Transverse colon (tissue), 4 donors: ENCODE data around the gene DEPDC4. TPM values are rescaled to one million over a fixed set of nuclear protein-coding genes. Genes with fewer than 3 reads are reported as not detected.

ENCODE experiments used
- DNase-seq: peaks from one replicate; pipeline ENCODE4 v3.0.0-alpha.2; 2019
- H3K27ac ChIP-seq, 4 donors: fragments of 200-600 bp; sonication (generic); 2 replicates each; pipeline ENCODE4 v1.5.1; 2016 to 2018; ENCODE audit warnings: inconsistent platforms in 4 of 4
- H3K27me3 ChIP-seq: fragments of 200-600 bp; sonication (generic); 2 replicates; pipeline ENCODE4 v1.5.1; 2017; ENCODE audit warnings: inconsistent platforms
- H3K36me3 ChIP-seq, 4 donors: fragments of 200-600 bp; sonication (generic); 2 replicates each; pipeline ENCODE4 v1.5.1; 2017 to 2019; ENCODE audit warnings: inconsistent platforms in 4 of 4
- H3K4me1 ChIP-seq, 4 donors: fragments of 200-600 bp; sonication (generic); 2 replicates each; pipeline ENCODE4 v1.5.1; 2017 to 2020; ENCODE audit warnings: inconsistent platforms in 4 of 4
- H3K4me3 ChIP-seq, 4 donors: fragments of 200-600 bp; sonication (generic); 1 replicate in 1 of 4; 2 replicates in 3 of 4; pipeline versions ENCODE4 v1.5.1 to v1.6.1; 2017 to 2019; ENCODE audit warnings: inconsistent platforms in 4 of 4
- H3K9me3 ChIP-seq, 2 donors: fragments of 200-600 bp; sonication (generic); 2 replicates each; pipeline ENCODE4 v1.5.1; 2017 to 2019; ENCODE audit warnings: inconsistent platforms in 2 of 2
- CTCF ChIP-seq, 5 experiments: fragments of 200-600 bp in 3 of 5; fragments of 450-650 bp in 2 of 5; sonication (generic) in 3 of 5; IDR thresholded peaks; 1 replicate in 2 of 5; 2 replicates in 3 of 5; pipeline ENCODE4 v1.5.1; 2016 to 2017; ENCODE audit warnings: antibody characterized with exemption in 5 of 5, inconsistent platforms in 3 of 5, mild to moderate bottlenecking in 2 of 5, moderate library complexity in 1 of 5
- EP300 ChIP-seq: sonication (generic); formaldehyde crosslinking; IDR thresholded peaks from one replicate; pipeline ENCODE4 v1.6.1; 2017; ENCODE audit warnings: antibody characterized with exemption, low read depth
- POLR2A ChIP-seq: fragments of 450-650 bp; IDR thresholded peaks from one replicate; pipeline ENCODE4 v1.6.1; 2016; ENCODE audit warnings: antibody characterized with exemption, mild to moderate bottlenecking, moderate library complexity
- POLR2AphosphoS5 ChIP-seq, 3 donors: sonication (generic); formaldehyde crosslinking; IDR thresholded peaks; one replicate each; pipeline ENCODE4 v1.6.1; 2016; ENCODE audit warnings: antibody characterized with exemption in 3 of 3
- WGBS, 2 donors: methylation state at CpG; one replicate each; pipeline ENCODE4 v1.1.5; 2018; ENCODE audit warnings: low coverage in 1 of 2; 5-methylcytosine and 5-hydroxymethylcytosine counted together
- in situ Hi-C, 4 donors: fragments of 200-750 bp; cut with MboI; loops; one replicate each; pipeline versions ENCODE4 v1.15.0 to v1.15.1; 2017; ENCODE audit warnings: low sequenced_read_pairs in 3 of 4, low pct_ligation_motif_present in 1 of 4, low pct_unique_long_range_greater_than_20kb in 1 of 4
- intact Hi-C: fragments of 100-400 bp; cut with DNase I; formaldehyde crosslinking; loops from one replicate; pipeline ENCODE4 v1.15.1; 2023; ENCODE audit warnings: low total_unique reads
- total RNA-seq, 4 donors: library from RNA; depleted of rRNA; stranded (reverse); fragments of >200 nt; gene quantifications; one replicate each; pipeline ENCODE4 v1.1.0, GENCODE V29; 2016

DEPDC4 gene
- total RNA-seq, 4 donors from 2014 or later: 0.55 to 1.00 (median 0.95) TPM; not detected in 1

GRCh38 chr12:100221523-100221922 is 45.4 kb downstream of the DEPDC4 start:
- Histone ChIP-seq H3K4me3 (no peak overlapping the region), H3K27me3 (no peaks in the 10 kb centered on the region), H3K9me3 (no peaks in the 10 kb centered on the region), H3K27ac (no peak overlapping the region), H3K36me3 (peaks cover 0 to 52% (median 7%) of the 10 kb centered on the region in 4 donors), H3K4me1 (peaks cover 0 to 7% (median under 1%) of the 10 kb centered on the region in 4 donors)
- TF ChIP-seq EP300: no peak
- no peak for TF ChIP-seq POLR2AphosphoS5 (IDR thresholded peaks at IDR 0.05)
- TF ChIP-seq POLR2A: no peak
- no peak for TF ChIP-seq CTCF (IDR thresholded peaks at IDR 0.05)
- DNase-seq: no peak
- intact Hi-C loops: no loop called here
- WGBS, 2 donors: 49 to 62% methylated on average over 3 of the region's 3 CpGs
- in situ Hi-C loops: no loop called here

- no peak for DNase-seq
- Histone ChIP-seq H3K27me3 (no peaks in the 10 kb centered on the region), H3K4me1 (peaks cover 0 to 25% (median 2%) of the 10 kb centered on the region in 4 donors), H3K27ac (no peak overlapping the region), H3K4me3 (no peak overlapping the region), H3K9me3 (no peaks in the 10 kb centered on the region), H3K36me3 (peaks cover 0 to 52% (median 7%) of the 10 kb centered on the region in 4 donors)
- intact Hi-C loops (no loop called here), in situ Hi-C loops (no loop called here)
- TF ChIP-seq CTCF (IDR thresholded peaks at IDR 0.05) (no peak), EP300 (no peak), POLR2AphosphoS5 (IDR thresholded peaks at IDR 0.05) (no peak), POLR2A (no peak)
- WGBS, 2 donors: 82 to 85% methylated on average over 5 of the region's 5 CpGs
Measured at GRCh38 chr12:100219328-100220109, 47.4 kb downstream of the DEPDC4 start.

- Histone ChIP-seq H3K4me1 (peaks cover 0 to 24% (median 2%) of the 10 kb centered on the region in 4 donors), H3K4me3 (no peak overlapping the region), H3K36me3 (peaks cover 0 to 49% (median 10%) of the 10 kb centered on the region in 4 donors), H3K27me3 (no peaks in the 10 kb centered on the region), H3K9me3 (no peaks in the 10 kb centered on the region), H3K27ac (no peak overlapping the region)
- DNase-seq: no peak
- TF ChIP-seq POLR2A (no peak), POLR2AphosphoS5 (IDR thresholded peaks at IDR 0.05) (no peak), CTCF (IDR thresholded peaks at IDR 0.05) (no peak), EP300 (no peak)
- intact Hi-C loops (no loop called here), in situ Hi-C loops (no loop called here)
- WGBS, 2 donors: 89% methylated on average over 4 of the region's 4 CpGs; no CpG with 5 or more reads in 1 of the 2 donors
Measured at GRCh38 chr12:100216337-100216736, 50.5 kb downstream of the DEPDC4 start.

- 49 to 50% methylated on average over 1 of the region's 1 CpG for WGBS, 2 donors
- peaks cover 0 to 45% (median 16%) of the 10 kb centered on the region in 4 donors for H3K36me3 ChIP-seq
- no peaks in the 10 kb centered on the region for H3K27me3 ChIP-seq
- H3K9me3 ChIP-seq: no peaks in the 10 kb centered on the region
- no peak for DNase-seq
- H3K4me3 ChIP-seq: no peak overlapping the region
- in situ Hi-C loops (no loop called here), intact Hi-C loops (no loop called here)
- TF ChIP-seq POLR2A (no peak), CTCF (IDR thresholded peaks at IDR 0.05) (no peak), EP300 (no peak)
- H3K27ac ChIP-seq: peak overlapping the region in 2 of 4 donors; percentile 2 to 20
- peaks cover 0 to 22% (median 2%) of the 10 kb centered on the region in 4 donors for H3K4me1 ChIP-seq
Measured at GRCh38 chr12:100215209-100215608, 51.7 kb downstream of the DEPDC4 start.
